Measurements from ENCODE around the gene TAF11.
"Not testable (repeated sequence)": the region's sequence is repeated elsewhere in the genome, so short reads cannot be mapped to it uniquely, and the experiment has no call there.

TAF11 gene

GRCh38 chr6:34916348-34916967, 28.6 kb upstream of the TAF11 start:
- peaks cover 18% of the 10 kb centered on the region for H3K4me1 Mint-ChIP-seq (ENCODE audit: low read depth)
- H3K4me3 Mint-ChIP-seq = no peak overlapping the region
- H3K9me3 Mint-ChIP-seq = no peaks in the 10 kb centered on the region
- no peak overlapping the region for H3K27ac Mint-ChIP-seq
- peaks cover 2% of the 10 kb centered on the region for H3K36me3 Mint-ChIP-seq (ENCODE audit: low read depth)
- H3K27me3 Mint-ChIP-seq (ENCODE audit: low read depth) = peaks cover 16% of the 10 kb centered on the region

- Mint-ChIP-seq H3K4me3 (no peak overlapping the region), H3K27me3 (ENCODE audit: low read depth) (peaks cover 31% of the 10 kb centered on the region), H3K4me1 (ENCODE audit: low read depth) (peaks cover 28% of the 10 kb centered on the region), H3K27ac (no peak overlapping the region), H3K9me3 (no peaks in the 10 kb centered on the region), H3K36me3 (ENCODE audit: low read depth) (peaks cover 4% of the 10 kb centered on the region)
Measured at GRCh38 chr6:34914358-34914757, 26.5 kb upstream of the TAF11 start.

GRCh38 chr6:34912715-34913464, 25.0 kb upstream of the TAF11 start:
- peaks cover 40% of the 10 kb centered on the region for H3K27me3 Mint-ChIP-seq (ENCODE audit: low read depth)
- peak overlapping the region; percentile 21 for H3K4me3 Mint-ChIP-seq
- H3K4me1 Mint-ChIP-seq (ENCODE audit: low read depth) = peaks cover 29% of the 10 kb centered on the region
- no peaks in the 10 kb centered on the region for H3K9me3 Mint-ChIP-seq
- H3K27ac Mint-ChIP-seq = peak overlapping the region; percentile 12
- H3K36me3 Mint-ChIP-seq (ENCODE audit: low read depth) = peaks cover 3% of the 10 kb centered on the region

- H3K27ac Mint-ChIP-seq = no peak overlapping the region
- peaks cover 29% of the 10 kb centered on the region for H3K4me1 Mint-ChIP-seq (ENCODE audit: low read depth)
- H3K36me3 Mint-ChIP-seq (ENCODE audit: low read depth) = peaks cover 3% of the 10 kb centered on the region
- H3K4me3 Mint-ChIP-seq = no peak overlapping the region
- no peaks in the 10 kb centered on the region for H3K9me3 Mint-ChIP-seq
- H3K27me3 Mint-ChIP-seq (ENCODE audit: low read depth) = peaks cover 46% of the 10 kb centered on the region
Measured at GRCh38 chr6:34911822-34912221, 24.0 kb upstream of the TAF11 start.

- H3K9me3 Mint-ChIP-seq = no peaks in the 10 kb centered on the region
- H3K4me3 Mint-ChIP-seq = no peak overlapping the region
- peaks cover 3% of the 10 kb centered on the region for H3K36me3 Mint-ChIP-seq (ENCODE audit: low read depth)
- H3K27me3 Mint-ChIP-seq (ENCODE audit: low read depth) = peaks cover 56% of the 10 kb centered on the region
- H3K27ac Mint-ChIP-seq = no peak overlapping the region
- peaks cover 40% of the 10 kb centered on the region for H3K4me1 Mint-ChIP-seq (ENCODE audit: low read depth)
Measured at GRCh38 chr6:34909320-34909883, 21.6 kb upstream of the TAF11 start.

GRCh38 chr6:34908194-34908593, 20.4 kb upstream of the TAF11 start:
- H3K4me3 Mint-ChIP-seq = no peak overlapping the region
- H3K27ac Mint-ChIP-seq = no peak overlapping the region
- peaks cover 3% of the 10 kb centered on the region for H3K36me3 Mint-ChIP-seq (ENCODE audit: low read depth)
- peaks cover 37% of the 10 kb centered on the region for H3K4me1 Mint-ChIP-seq (ENCODE audit: low read depth)
- H3K27me3 Mint-ChIP-seq (ENCODE audit: low read depth) = peaks cover 56% of the 10 kb centered on the region
- H3K9me3 Mint-ChIP-seq = no peaks in the 10 kb centered on the region

- peaks cover 27% of the 10 kb centered on the region for H3K4me1 Mint-ChIP-seq (ENCODE audit: low read depth)
- no peak overlapping the region for H3K4me3 Mint-ChIP-seq
- H3K9me3 Mint-ChIP-seq = no peaks in the 10 kb centered on the region
- peaks cover 3% of the 10 kb centered on the region for H3K36me3 Mint-ChIP-seq (ENCODE audit: low read depth)
- H3K27ac Mint-ChIP-seq = no peak overlapping the region
- peaks cover 48% of the 10 kb centered on the region for H3K27me3 Mint-ChIP-seq (ENCODE audit: low read depth)
Measured at GRCh38 chr6:34906826-34907225, 19.0 kb upstream of the TAF11 start.

- peaks cover 3% of the 10 kb centered on the region for H3K36me3 Mint-ChIP-seq (ENCODE audit: low read depth)
- no peaks in the 10 kb centered on the region for H3K9me3 Mint-ChIP-seq
- no peak overlapping the region for H3K4me3 Mint-ChIP-seq
Measured at GRCh38 chr6:34904990-34905613, 17.3 kb upstream of the TAF11 start.

GRCh38 chr6:34901930-34902329, 14.1 kb upstream of the TAF11 start:
- Mint-ChIP-seq H3K27me3 (ENCODE audit: low read depth) (peaks cover 10% of the 10 kb centered on the region), H3K36me3 (ENCODE audit: low read depth) (no peaks in the 10 kb centered on the region), H3K4me3 (no peak overlapping the region), H3K4me1 (ENCODE audit: low read depth) (peaks cover 13% of the 10 kb centered on the region), H3K9me3 (no peaks in the 10 kb centered on the region), H3K27ac (no peak overlapping the region)

More at GRCh38 chr6:34904990-34905613, 17.3 kb upstream of the TAF11 start:
- Mint-ChIP-seq H3K27ac (no peak overlapping the region), H3K27me3 (ENCODE audit: low read depth) (peaks cover 33% of the 10 kb centered on the region), H3K4me1 (ENCODE audit: low read depth) (peaks cover 24% of the 10 kb centered on the region)

- Mint-ChIP-seq H3K4me3 (no peak overlapping the region), H3K4me1 (ENCODE audit: low read depth) (peaks cover 12% of the 10 kb centered on the region), H3K9me3 (no peaks in the 10 kb centered on the region), H3K36me3 (ENCODE audit: low read depth) (no peaks in the 10 kb centered on the region), H3K27ac (no peak overlapping the region), H3K27me3 (ENCODE audit: low read depth) (no peaks in the 10 kb centered on the region)
Measured at GRCh38 chr6:34900321-34901031, 12.6 kb upstream of the TAF11 start.

- H3K27ac Mint-ChIP-seq; H3K36me3 Mint-ChIP-seq (ENCODE audit: low read depth); H3K27me3 Mint-ChIP-seq (ENCODE audit: low read depth); H3K9me3 Mint-ChIP-seq; H3K4me3 Mint-ChIP-seq; H3K4me1 Mint-ChIP-seq (ENCODE audit: low read depth): not testable (repeated sequence)
Measured at GRCh38 chr6:34899748-34900147, 11.9 kb upstream of the TAF11 start.

- H3K36me3 Mint-ChIP-seq (ENCODE audit: low read depth) = no peaks in the 10 kb centered on the region
- no peaks in the 10 kb centered on the region for H3K9me3 Mint-ChIP-seq
- peaks cover 3% of the 10 kb centered on the region for H3K27me3 Mint-ChIP-seq (ENCODE audit: low read depth)
- H3K27ac Mint-ChIP-seq = no peak overlapping the region
- no peak overlapping the region for H3K4me3 Mint-ChIP-seq
- H3K4me1 Mint-ChIP-seq (ENCODE audit: low read depth) = peaks cover 2% of the 10 kb centered on the region
Measured at GRCh38 chr6:34897716-34898115, 9.9 kb upstream of the TAF11 start.

GRCh38 chr6:34897130-34897529, 9.3 kb upstream of the TAF11 start:
- Mint-ChIP-seq H3K4me1 (ENCODE audit: low read depth) (peaks cover 2% of the 10 kb centered on the region), H3K27me3 (ENCODE audit: low read depth) (peaks cover 7% of the 10 kb centered on the region), H3K9me3 (no peaks in the 10 kb centered on the region), H3K4me3 (no peak overlapping the region), H3K36me3 (ENCODE audit: low read depth) (no peaks in the 10 kb centered on the region), H3K27ac (no peak overlapping the region)

GRCh38 chr6:34894693-34895092, 6.9 kb upstream of the TAF11 start:
- Mint-ChIP-seq H3K9me3 (no peaks in the 10 kb centered on the region), H3K36me3 (ENCODE audit: low read depth) (peaks cover 3% of the 10 kb centered on the region), H3K27me3 (ENCODE audit: low read depth) (peaks cover 23% of the 10 kb centered on the region), H3K27ac (no peak overlapping the region), H3K4me3 (no peak overlapping the region), H3K4me1 (ENCODE audit: low read depth) (peaks cover 14% of the 10 kb centered on the region)
